ENCODE results near the gene PIGR. TPM values are rescaled to one million over a fixed set of nuclear protein-coding genes. Genes with fewer than 3 reads are reported as not detected.
A peak's percentile ranks its signal among the peaks of the same experiment; 100 is the strongest.

Gene PIGR
- polyA plus RNA-seq, 2 of the 4 experiments (the other 2 are of a cell fraction), result 0.01 TPM; not detected in 1

DNA sequence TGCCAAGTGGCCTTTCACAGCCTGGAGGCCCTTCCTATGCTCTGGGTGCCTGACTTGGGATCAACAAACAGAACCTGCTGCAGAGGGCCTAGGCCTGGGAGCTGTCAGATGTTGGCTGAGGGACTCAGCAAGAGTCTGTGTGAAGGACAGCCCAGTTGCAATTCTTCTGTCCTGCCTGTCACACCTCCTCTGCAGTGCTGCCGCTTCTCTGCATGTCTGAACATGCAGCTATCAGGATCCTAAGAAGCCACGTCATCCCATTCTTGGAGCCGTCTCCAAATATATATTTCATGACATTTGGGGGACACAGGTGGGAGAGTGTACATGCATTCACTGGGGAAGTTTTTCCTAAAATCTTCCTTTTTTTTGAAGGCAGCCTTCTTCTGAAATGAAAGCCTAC lies 15.4 kb upstream of the PIGR start:
- FAIRE-seq (no peak), ATAC-seq (no peak), DNase-seq (ENCODE audit: low read depth in 1 of 2, low spot score in 1 of 2) (no peak)
- Histone ChIP-seq H3K4me1 (no peaks in the 10 kb centered on the region), H3K4me3 (no peak overlapping the region), H3K9me3 (no peaks in the 10 kb centered on the region), H3K27ac (no peak overlapping the region), H3K4me2 (no peak overlapping the region)
- CTCF ChIA-PET, result interaction anchor here (0.7 to 5.7 kb wide), 6 partner anchors 10 to 417 kb away, joined by 3 to 25 read pairs (median 4); no protein-coding TSS in a partner anchor
- POLR2A ChIA-PET, result no interaction called here
- TF ChIP-seq RAD21 (conservative IDR thresholded peaks at IDR 0.05 in 1 of 2, IDR thresholded peaks at IDR 0.05 in 1 of 2), result no peak
- TF ChIP-seq SREBF2 (IDR thresholded peaks at IDR 0.05), result no peak
- 90% methylated on average over 3 of the region's 3 CpGs for WGBS (ENCODE audit: missing lambda C conversion rate)

GRCh38 chr1:206960676-206961386 lies 14.6 kb upstream of the PIGR start:
- no peak for FAIRE-seq
- H3K9me3 ChIP-seq, result no peaks in the 10 kb centered on the region
- POLR2A ChIA-PET, result no interaction called here
- CTCF ChIA-PET, result interaction anchor here (1.0 to 5.7 kb wide), 3 partner anchors 9 to 48 kb away, joined by 4 to 25 read pairs (median 9); no protein-coding TSS in a partner anchor
- no peak overlapping the region for H3K4me2 ChIP-seq
- H3K27ac ChIP-seq, result no peak overlapping the region
- DNase-seq (ENCODE audit: low read depth in 1 of 2, low spot score in 1 of 2), result no peak
- TF ChIP-seq, protein P1, sequence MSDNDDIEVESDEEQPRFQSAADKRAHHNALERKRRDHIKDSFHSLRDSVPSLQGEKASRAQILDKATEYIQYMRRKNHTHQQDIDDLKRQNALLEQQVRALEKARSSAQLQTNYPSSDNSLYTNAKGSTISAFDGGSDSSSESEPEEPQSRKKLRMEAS (IDR thresholded peaks at IDR 0.05), result no peak
- TF ChIP-seq HOXB5 (CRISPR knock-in tag; IDR thresholded peaks at IDR 0.05), result no peak
- TF ChIP-seq ZSCAN20 (CRISPR knock-in tag; IDR thresholded peaks at IDR 0.05), result no peak
- TF ChIP-seq ELK1 (IDR thresholded peaks at IDR 0.05; ENCODE audit: low read depth, low read length), result no peak
- no peak for TF ChIP-seq CTCF (IDR thresholded peaks at IDR 0.05)
- no peak for TF ChIP-seq CBX2 (IDR thresholded peaks at IDR 0.05; ENCODE audit: borderline replicate concordance, low read depth)
- TF ChIP-seq, protein P2, sequence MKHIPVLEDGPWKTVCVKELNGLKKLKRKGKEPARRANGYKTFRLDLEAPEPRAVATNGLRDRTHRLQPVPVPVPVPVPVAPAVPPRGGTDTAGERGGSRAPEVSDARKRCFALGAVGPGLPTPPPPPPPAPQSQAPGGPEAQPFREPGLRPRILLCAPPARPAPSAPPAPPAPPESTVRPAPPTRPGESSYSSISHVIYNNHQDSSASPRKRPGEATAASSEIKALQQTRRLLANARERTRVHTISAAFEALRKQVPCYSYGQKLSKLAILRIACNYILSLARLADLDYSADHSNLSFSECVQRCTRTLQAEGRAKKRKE (CRISPR knock-in tag; IDR thresholded peaks at IDR 0.05; ENCODE audit: low read depth), result no peak
- no peak for TF ChIP-seq HDAC2 (IDR thresholded peaks at IDR 0.05)
- TF ChIP-seq HEYL (CRISPR knock-in tag; IDR thresholded peaks at IDR 0.05), result no peak
- TF ChIP-seq, protein P3, sequence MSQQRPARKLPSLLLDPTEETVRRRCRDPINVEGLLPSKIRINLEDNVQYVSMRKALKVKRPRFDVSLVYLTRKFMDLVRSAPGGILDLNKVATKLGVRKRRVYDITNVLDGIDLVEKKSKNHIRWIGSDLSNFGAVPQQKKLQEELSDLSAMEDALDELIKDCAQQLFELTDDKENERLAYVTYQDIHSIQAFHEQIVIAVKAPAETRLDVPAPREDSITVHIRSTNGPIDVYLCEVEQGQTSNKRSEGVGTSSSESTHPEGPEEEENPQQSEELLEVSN (IDR thresholded peaks at IDR 0.05; ENCODE audit: borderline replicate concordance, low read depth), result no peak
- TF ChIP-seq KDM1A (IDR thresholded peaks at IDR 0.05; ENCODE audit: low read depth), result no peak
- no peak for TF ChIP-seq ZNF302 (CRISPR knock-in tag; IDR thresholded peaks at IDR 0.05)
- TF ChIP-seq, protein P4, sequence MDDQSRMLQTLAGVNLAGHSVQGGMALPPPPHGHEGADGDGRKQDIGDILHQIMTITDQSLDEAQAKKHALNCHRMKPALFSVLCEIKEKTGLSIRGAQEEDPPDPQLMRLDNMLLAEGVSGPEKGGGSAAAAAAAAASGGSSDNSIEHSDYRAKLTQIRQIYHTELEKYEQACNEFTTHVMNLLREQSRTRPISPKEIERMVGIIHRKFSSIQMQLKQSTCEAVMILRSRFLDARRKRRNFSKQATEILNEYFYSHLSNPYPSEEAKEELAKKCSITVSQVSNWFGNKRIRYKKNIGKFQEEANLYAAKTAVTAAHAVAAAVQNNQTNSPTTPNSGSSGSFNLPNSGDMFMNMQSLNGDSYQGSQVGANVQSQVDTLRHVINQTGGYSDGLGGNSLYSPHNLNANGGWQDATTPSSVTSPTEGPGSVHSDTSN (IDR thresholded peaks at IDR 0.05), result no peak
- TF ChIP-seq GATA3 (IDR thresholded peaks at IDR 0.05; ENCODE audit: borderline replicate concordance), result no peak
- TF ChIP-seq, protein P5, sequence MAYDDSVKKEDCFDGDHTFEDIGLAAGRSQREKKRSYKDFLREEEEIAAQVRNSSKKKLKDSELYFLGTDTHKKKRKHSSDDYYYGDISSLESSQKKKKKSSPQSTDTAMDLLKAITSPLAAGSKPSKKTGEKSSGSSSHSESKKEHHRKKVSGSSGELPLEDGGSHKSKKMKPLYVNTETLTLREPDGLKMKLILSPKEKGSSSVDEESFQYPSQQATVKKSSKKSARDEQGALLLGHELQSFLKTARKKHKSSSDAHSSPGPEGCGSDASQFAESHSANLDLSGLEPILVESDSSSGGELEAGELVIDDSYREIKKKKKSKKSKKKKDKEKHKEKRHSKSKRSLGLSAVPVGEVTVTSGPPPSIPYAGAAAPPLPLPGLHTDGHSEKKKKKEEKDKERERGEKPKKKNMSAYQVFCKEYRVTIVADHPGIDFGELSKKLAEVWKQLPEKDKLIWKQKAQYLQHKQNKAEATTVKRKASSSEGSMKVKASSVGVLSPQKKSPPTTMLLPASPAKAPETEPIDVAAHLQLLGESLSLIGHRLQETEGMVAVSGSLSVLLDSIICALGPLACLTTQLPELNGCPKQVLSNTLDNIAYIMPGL (CRISPR knock-in tag; IDR thresholded peaks at IDR 0.05; ENCODE audit: borderline replicate concordance), result no peak
- TF ChIP-seq JUN (IDR thresholded peaks at IDR 0.05), result no peak
- no peak for TF ChIP-seq NPAS2 (CRISPR knock-in tag; IDR thresholded peaks at IDR 0.05; ENCODE audit: borderline replicate concordance)
- no peak for TF ChIP-seq MYC (IDR thresholded peaks at IDR 0.05; ENCODE audit: borderline replicate concordance, low read length)
- no peak for TF ChIP-seq HOXA7 (CRISPR knock-in tag; IDR thresholded peaks at IDR 0.05)
- WGBS (ENCODE audit: missing lambda C conversion rate), result 65% methylated on average over 4 of the region's 6 CpGs
- no peak overlapping the region for H3K4me3 ChIP-seq
- ATAC-seq, result peak; percentile 17 to 69; a peak in 3 of 6 replicates
- no peaks in the 10 kb centered on the region for H3K4me1 ChIP-seq
